Liver (tissue), 9 donors: Measurements from ENCODE around the gene CGNL1. TPM values are rescaled to one million over a fixed set of nuclear protein-coding genes. Genes with fewer than 3 reads are reported as not detected.

Experiments used
- DNase-seq: peaks from one replicate; pipeline ENCODE4 v3.0.0-alpha.2; 2017; ENCODE audit warnings: low spot score
- H3K27ac ChIP-seq, 2 donors: one replicate each; pipeline ENCODE4 v1.7.0; 2013; ENCODE audit warnings: inconsistent platforms in 2 of 2, low read length in 2 of 2, control low read depth in 1 of 2, low read depth in 1 of 2, mild to moderate bottlenecking in 1 of 2
- H3K27me3 ChIP-seq, 4 donors: one replicate each; pipeline versions ENCODE4 v1.6.1 to v1.7.0; 2013; ENCODE audit warnings: low read length in 3 of 4, inconsistent platforms in 1 of 4, mild to moderate bottlenecking in 1 of 4, moderate library complexity in 1 of 4; ENCODE audit not compliant: control insufficient read depth in 4 of 4, insufficient read depth in 4 of 4
- H3K36me3 ChIP-seq, 4 donors: one replicate each; pipeline versions ENCODE4 v1.6.1 to v1.7.0; 2013; ENCODE audit warnings: low read length in 3 of 4, mild to moderate bottlenecking in 3 of 4, low read depth in 1 of 4, moderate library complexity in 1 of 4; ENCODE audit not compliant: control insufficient read depth in 4 of 4, insufficient read depth in 3 of 4
- H3K4me1 ChIP-seq, 4 donors: one replicate each; pipeline versions ENCODE4 v1.6.1 to v1.7.0; 2013; ENCODE audit warnings: low read length in 3 of 4, mild to moderate bottlenecking in 3 of 4, moderate library complexity in 1 of 4; ENCODE audit not compliant: control insufficient read depth in 4 of 4, insufficient read depth in 4 of 4
- H3K4me3 ChIP-seq, 3 donors: one replicate each; pipeline versions ENCODE4 v1.6.1 to v1.7.0; 2013; ENCODE audit warnings: low read length in 3 of 3, control low read depth in 1 of 3, low read depth in 1 of 3, mild to moderate bottlenecking in 1 of 3
- H3K9ac ChIP-seq, 2 donors: one replicate each; pipeline ENCODE4 v1.7.0; 2013; ENCODE audit warnings: low read length in 2 of 2, mild to moderate bottlenecking in 2 of 2, moderate library complexity in 2 of 2, control low read depth in 1 of 2, low read depth in 1 of 2
- H3K9me3 ChIP-seq, 4 donors: one replicate each; pipeline versions ENCODE4 v1.6.1 to v1.7.0; 2013; ENCODE audit warnings: low read length in 3 of 4; ENCODE audit not compliant: control insufficient read depth in 4 of 4
- EGR1 ChIP-seq, 2 donors: IDR thresholded peaks; 2 replicates each; pipeline ENCODE4 v1.6.1; 2016 to 2018; ENCODE audit warnings: antibody characterized with exemption in 2 of 2, low read depth in 2 of 2
- FOXA1 ChIP-seq: IDR thresholded peaks from 2 replicates; pipeline ENCODE4 v1.6.1; 2016; ENCODE audit warnings: antibody characterized with exemption
- FOXA2 ChIP-seq: IDR thresholded peaks from 2 replicates; pipeline ENCODE4 v1.6.1; 2016; ENCODE audit warnings: antibody characterized with exemption
- GABPA ChIP-seq, 2 donors: IDR thresholded peaks in 1 of 2; conservative IDR thresholded peaks in 1 of 2; 2 replicates each; pipeline ENCODE4 v1.6.1; 2016; ENCODE audit warnings: antibody characterized with exemption in 2 of 2, mild to moderate bottlenecking in 1 of 2, moderate library complexity in 1 of 2
- HNF4A ChIP-seq, 2 donors: conservative IDR thresholded peaks; 2 replicates each; pipeline ENCODE4 v1.6.1; 2016; ENCODE audit warnings: antibody characterized with exemption in 2 of 2, mild to moderate bottlenecking in 2 of 2
- HNF4G ChIP-seq: IDR thresholded peaks from 2 replicates; pipeline ENCODE4 v1.6.1; 2016; ENCODE audit warnings: antibody characterized with exemption
- JUND ChIP-seq, 2 donors: IDR thresholded peaks; 2 replicates each; pipeline ENCODE4 v1.6.1; 2016; ENCODE audit warnings: antibody characterized with exemption in 2 of 2
- NR2F2 ChIP-seq: IDR thresholded peaks from 2 replicates; pipeline ENCODE4 v1.6.1; 2016; ENCODE audit warnings: antibody characterized with exemption
- RAD21 ChIP-seq, 2 donors: IDR thresholded peaks; 2 replicates each; pipeline ENCODE4 v1.6.1; 2016; ENCODE audit warnings: antibody characterized with exemption in 2 of 2, mild to moderate bottlenecking in 2 of 2
- REST ChIP-seq: IDR thresholded peaks from 2 replicates; pipeline ENCODE4 v1.6.1; 2016; ENCODE audit warnings: antibody characterized with exemption, mild to moderate bottlenecking
- RXRA ChIP-seq, 2 donors: IDR thresholded peaks; 2 replicates each; pipeline ENCODE4 v1.6.1; 2017 to 2018; ENCODE audit warnings: antibody characterized with exemption in 2 of 2, mild to moderate bottlenecking in 1 of 2
- SP1 ChIP-seq: IDR thresholded peaks from 2 replicates; pipeline ENCODE4 v1.6.1; 2018; ENCODE audit warnings: antibody characterized with exemption, mild to moderate bottlenecking
- TAF1 ChIP-seq: conservative IDR thresholded peaks from 2 replicates; pipeline ENCODE4 v1.6.1; 2016; ENCODE audit warnings: antibody characterized with exemption, mild to moderate bottlenecking
- YY1 ChIP-seq: IDR thresholded peaks from 2 replicates; pipeline ENCODE4 v1.6.1; 2016; ENCODE audit warnings: antibody characterized with exemption, mild to moderate bottlenecking
- ZBTB33 ChIP-seq: IDR thresholded peaks from 2 replicates; pipeline ENCODE4 v1.6.1; 2016; ENCODE audit warnings: antibody characterized with exemption
- whole genome bisulfite sequencing: extraction: QIAGEN DNeasy Blood & Tissue Kit; methylation state at CpG from one replicate; pipeline ENCODE4 v1.1.7; 2013; 5-methylcytosine and 5-hydroxymethylcytosine counted together
- polyA plus RNA-seq, 2 donors: library from polyadenylated mRNA; stranded (reverse) in 1 of 2; unstranded in 1 of 2; fragments of 200-250 nt in 1 of 2; fragments of >200 nt in 1 of 2; fragmentation: Nextera tagmentation in 1 of 2; extraction: Ambion mirVana in 1 of 2; gene quantifications; one replicate each; pipeline versions ENCODE4 v1.2.1 to v1.2.3, GENCODE V29; 2013 to 2015
- total RNA-seq, 2 donors: library from RNA; depleted of rRNA; stranded (reverse); fragments of >200 nt; gene quantifications; one replicate each; pipeline ENCODE4 v1.2.3, GENCODE V29; 2014
- TF ChIP-seq, protein P1 (sequence below): fragments of 150-350 bp; IDR thresholded peaks from 2 replicates; pipeline ENCODE4 v1.5.1; 2017; ENCODE audit warnings: improper control_type of control experiment, low read depth, low read length; ENCODE audit not compliant: missing input control
- TF ChIP-seq, protein P2 (sequence below): IDR thresholded peaks from 2 replicates; pipeline ENCODE4 v1.6.1; 2016; ENCODE audit warnings: antibody characterized with exemption
- donor health status: healthy.
- donor health status: healthy.
- donor health status: healthy.
- donor health status: healthy.
- donor health status: healthy.

The CGNL1 gene
- total and polyA plus RNA-seq, 4 donors = 12.0 to 31.9 (median 16.1) TPM

DNA sequence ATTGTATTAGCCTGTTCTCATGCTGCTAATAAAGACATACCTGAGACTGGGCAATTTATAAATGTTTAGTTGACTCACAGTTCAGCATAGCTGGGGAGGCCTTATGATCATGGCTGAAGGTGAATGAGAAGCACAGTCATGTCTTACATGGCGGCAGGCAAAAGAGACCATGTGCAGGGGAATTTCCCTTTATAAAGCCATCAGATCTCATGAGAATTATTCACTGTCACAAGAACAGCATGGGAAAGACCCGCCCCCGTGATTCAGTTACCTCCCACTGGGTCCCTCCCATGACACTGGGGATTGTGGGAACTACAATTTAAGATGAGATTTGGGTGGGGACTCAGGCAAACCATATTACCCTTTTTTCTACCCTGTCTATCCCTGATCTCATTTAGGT lies 163.9 kb downstream of the CGNL1 start:
- TF ChIP-seq YY1 (no peak), TAF1 (no peak), SP1 (no peak), HNF4G (no peak), REST (no peak), RAD21 (IDR thresholded peaks at IDR 0.05) (no peak), RXRA (IDR thresholded peaks at IDR 0.05) (no peak)
- TF ChIP-seq, protein P1, sequence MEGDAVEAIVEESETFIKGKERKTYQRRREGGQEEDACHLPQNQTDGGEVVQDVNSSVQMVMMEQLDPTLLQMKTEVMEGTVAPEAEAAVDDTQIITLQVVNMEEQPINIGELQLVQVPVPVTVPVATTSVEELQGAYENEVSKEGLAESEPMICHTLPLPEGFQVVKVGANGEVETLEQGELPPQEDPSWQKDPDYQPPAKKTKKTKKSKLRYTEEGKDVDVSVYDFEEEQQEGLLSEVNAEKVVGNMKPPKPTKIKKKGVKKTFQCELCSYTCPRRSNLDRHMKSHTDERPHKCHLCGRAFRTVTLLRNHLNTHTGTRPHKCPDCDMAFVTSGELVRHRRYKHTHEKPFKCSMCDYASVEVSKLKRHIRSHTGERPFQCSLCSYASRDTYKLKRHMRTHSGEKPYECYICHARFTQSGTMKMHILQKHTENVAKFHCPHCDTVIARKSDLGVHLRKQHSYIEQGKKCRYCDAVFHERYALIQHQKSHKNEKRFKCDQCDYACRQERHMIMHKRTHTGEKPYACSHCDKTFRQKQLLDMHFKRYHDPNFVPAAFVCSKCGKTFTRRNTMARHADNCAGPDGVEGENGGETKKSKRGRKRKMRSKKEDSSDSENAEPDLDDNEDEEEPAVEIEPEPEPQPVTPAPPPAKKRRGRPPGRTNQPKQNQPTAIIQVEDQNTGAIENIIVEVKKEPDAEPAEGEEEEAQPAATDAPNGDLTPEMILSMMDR = no peak
- TF ChIP-seq, protein P2, sequence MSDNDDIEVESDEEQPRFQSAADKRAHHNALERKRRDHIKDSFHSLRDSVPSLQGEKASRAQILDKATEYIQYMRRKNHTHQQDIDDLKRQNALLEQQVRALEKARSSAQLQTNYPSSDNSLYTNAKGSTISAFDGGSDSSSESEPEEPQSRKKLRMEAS = no peak
- H3K27ac ChIP-seq = no peak overlapping the region
- H3K9me3 ChIP-seq = no peaks in the 10 kb centered on the region
- no peak overlapping the region for H3K4me3 ChIP-seq
- H3K36me3 ChIP-seq = peaks cover 4 to 66% (median 42%) of the 10 kb centered on the region in 4 donors
- 91% methylated on average over 3 of the region's 3 CpGs for WGBS
- no peaks in the 10 kb centered on the region for H3K27me3 ChIP-seq
- no peaks in the 10 kb centered on the region for H3K4me1 ChIP-seq
- H3K9ac ChIP-seq = no peak overlapping the region
- DNase-seq = no peak

DNA sequence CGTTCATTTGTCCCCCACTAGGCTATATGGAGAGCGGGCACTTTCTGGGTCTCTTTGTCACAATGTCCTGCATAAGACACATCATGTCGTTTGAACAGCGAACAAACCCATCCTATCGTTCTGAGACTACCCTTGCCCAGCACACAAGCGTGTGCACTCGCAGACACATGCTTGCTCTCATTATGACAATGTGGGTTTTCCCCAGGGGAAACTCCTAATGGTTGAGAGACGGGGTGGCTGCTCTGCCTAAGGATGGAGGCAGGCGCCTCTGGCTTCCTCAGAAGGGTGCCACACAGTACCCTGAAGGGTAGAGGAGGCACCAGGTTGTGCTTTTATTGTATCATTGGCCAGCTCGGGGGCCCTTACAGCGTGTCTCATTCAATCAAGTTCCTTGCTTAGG lies 164.4 kb downstream of the CGNL1 start:
- Histone ChIP-seq H3K27me3 (no peaks in the 10 kb centered on the region), H3K4me1 (no peaks in the 10 kb centered on the region), H3K4me3 (no peak overlapping the region), H3K9ac (no peak overlapping the region), H3K9me3 (no peaks in the 10 kb centered on the region), H3K27ac (no peak overlapping the region), H3K36me3 (peaks cover 4 to 66% (median 41%) of the 10 kb centered on the region in 4 donors)
- TF ChIP-seq REST (no peak), GABPA (IDR thresholded peaks at IDR 0.05 in 1 of 2, conservative IDR thresholded peaks at IDR 0.05 in 1 of 2) (no peak), RXRA (IDR thresholded peaks at IDR 0.05) (no peak), YY1 (no peak), ZBTB33 (no peak), FOXA1 (no peak), HNF4G (no peak), SP1 (no peak), EGR1 (IDR thresholded peaks at IDR 0.05; ENCODE audit: low read depth in 2 of 2) (no peak), FOXA2 (no peak), JUND (IDR thresholded peaks at IDR 0.05) (no peak), NR2F2 (no peak), HNF4A (conservative IDR thresholded peaks at IDR 0.05) (no peak)
- TF ChIP-seq, protein P1 = no peak
- TF ChIP-seq, protein P2 = no peak
- no peak for DNase-seq
- WGBS = 79% methylated on average over 11 of the region's 11 CpGs
